ENCODE data around the gene GNAL. TPM values are rescaled to one million over a fixed set of nuclear protein-coding genes. Genes with fewer than 3 reads are reported as not detected.

Gene GNAL
- total RNA-seq, 1 experiment from 2014 or later = 24.0 TPM

GRCh38 chr18:11842562-11842961, 153.5 kb downstream of the GNAL start:
- no peaks in the 10 kb centered on the region for H3K27me3 Mint-ChIP-seq (ENCODE audit: low read depth)

More at GRCh38 chr18:11842562-11842961, 153.5 kb downstream of the GNAL start:
- H3K14ac ChIP-seq (ENCODE audit: insufficient read depth, low read length) = no peak overlapping the region
- H3K56ac ChIP-seq (ENCODE audit: insufficient read length, low read depth, low read length) = no peak overlapping the region
- H4K5ac ChIP-seq (ENCODE audit: insufficient read length, low read depth, low read length) = no peak overlapping the region
- no peaks in the 10 kb centered on the region for H3K79me1 ChIP-seq (ENCODE audit: insufficient read depth, low read depth, low read length, poor library complexity, severe bottlenecking)
- no peaks in the 10 kb centered on the region; the same call in 1 of the 2 replicates for H3K4me1 ChIP-seq (ENCODE audit: insufficient read depth, low read length)
- no peak overlapping the region for H2BK20ac ChIP-seq (ENCODE audit: low read depth, low read length, poor library complexity, severe bottlenecking)
- no peak overlapping the region for H3T11ph ChIP-seq (ENCODE audit: low read length)
- no peak overlapping the region for H2BK120ac ChIP-seq (ENCODE audit: low read depth, low read length, poor library complexity, severe bottlenecking)
- no peak for DNase-seq
- H2AFZ ChIP-seq (ENCODE audit: low read length) = no peak overlapping the region
- H3K9ac ChIP-seq (ENCODE audit: extremely low read depth, insufficient read length, low read length) = no peak overlapping the region
- Mint-ChIP-seq H3K4me1 (peaks cover 8 to 12% of the 10 kb centered on the region in 2 experiments), H3K36me3 (ENCODE audit: insufficient read depth in 1 of 3, low read depth in 3 of 3) (no peaks in the 10 kb centered on the region), H3K9me3 (no peaks in the 10 kb centered on the region), H3K4me3 (no peak overlapping the region), H3K27ac (no peak overlapping the region)
- H3K23ac ChIP-seq (ENCODE audit: insufficient read length, low read depth, low read length) = no peak overlapping the region
- no CpG with 5 or more reads among the region's 5 CpGs for WGBS (ENCODE audit: extremely low coverage, insufficient read length, low lambda C conversion rate)
- H3K4ac ChIP-seq (ENCODE audit: low read depth, low read length) = no peak overlapping the region
- no peaks in the 10 kb centered on the region for H3K9me3 ChIP-seq (ENCODE audit: control insufficient read depth, low read depth, low read length)
- H2BK12ac ChIP-seq (ENCODE audit: insufficient read length, low read depth, low read length) = no peak overlapping the region
- no peak overlapping the region for H2BK15ac ChIP-seq (ENCODE audit: low read depth, low read length)
- H2AK5ac ChIP-seq (ENCODE audit: insufficient read length, low read length) = no peak overlapping the region
- H4K91ac ChIP-seq (ENCODE audit: insufficient read length, low read depth, low read length) = no peak overlapping the region
- no peak overlapping the region for H2BK5ac ChIP-seq (ENCODE audit: insufficient read length, low read length)
- no peak overlapping the region for H4K8ac ChIP-seq (replicated peaks; ENCODE audit: insufficient read length, low read depth, low read length)
- H3K27me3 ChIP-seq (ENCODE audit: insufficient read depth, low read length) = no peaks in the 10 kb centered on the region
- no peak overlapping the region for H3K27ac ChIP-seq (ENCODE audit: insufficient read length, low read depth, low read length)
- H4K20me1 ChIP-seq (ENCODE audit: control insufficient read depth, insufficient read depth, insufficient read length) = no peaks in the 10 kb centered on the region
- no peak overlapping the region for H3K4me2 ChIP-seq (ENCODE audit: insufficient read depth, insufficient read length, low read length)
- H3K79me2 ChIP-seq (ENCODE audit: insufficient read depth, low read length) = no peaks in the 10 kb centered on the region
- H3K23me2 ChIP-seq (ENCODE audit: insufficient read length, low read depth, low read length, poor library complexity, severe bottlenecking) = no peaks in the 10 kb centered on the region
- TF ChIP-seq CTCF (conservative IDR thresholded peaks at IDR 0.05) = no peak
- no peak overlapping the region for H3K18ac ChIP-seq (ENCODE audit: insufficient read length, low read depth, low read length)
